KOPT-K1 (cell line): Measurements from ENCODE around the gene KLHL17.

Experiments used
- H3K27ac ChIP-seq: fragments of 200-600 bp; sonication (generic); 2 replicates; pipeline ENCODE4 v1.5.1; 2016; ENCODE audit warnings: antibody characterized with exemption, mild to moderate bottlenecking, low read depth, low read length; ENCODE audit not compliant: poor library complexity, severe bottlenecking
- H3K36me3 ChIP-seq: fragments of 200-600 bp; sonication (generic); 2 replicates; pipeline ENCODE4 v1.5.1; 2017; ENCODE audit warnings: antibody characterized with exemption, mild to moderate bottlenecking, low read length, moderate library complexity; ENCODE audit not compliant: insufficient read depth
- H3K9me3 ChIP-seq: fragments of 200-600 bp; sonication (generic); 2 replicates; pipeline ENCODE4 v1.5.1; 2017; ENCODE audit warnings: antibody characterized with exemption, low read length, mild to moderate bottlenecking; ENCODE audit not compliant: insufficient read depth, poor library complexity, severe bottlenecking

KLHL17 gene

GRCh38 chr1:963746-964525 is 3.6 kb downstream of the KLHL17 start:
- no peaks in the 10 kb centered on the region for H3K36me3 ChIP-seq
- no peaks in the 10 kb centered on the region for H3K9me3 ChIP-seq
- H3K27ac ChIP-seq = no peak overlapping the region

- Histone ChIP-seq H3K9me3 (no peaks in the 10 kb centered on the region), H3K36me3 (no peaks in the 10 kb centered on the region), H3K27ac (no peak overlapping the region)
These were observed 4.5 kb downstream of the KLHL17 start for GRCh38 chr1:964691-965525.

GRCh38 chr1:965526-966134 is 5.2 kb downstream of the KLHL17 start:
- Histone ChIP-seq H3K27ac (no peak overlapping the region), H3K9me3 (no peaks in the 10 kb centered on the region)

GRCh38 chr1:966135-966703 is 5.8 kb downstream of the KLHL17 start, which contains the start of gene PLEKHN1:
Gene PLEKHN1, plus strand, starts transcription at chr1:966482. Its CDS starts 50 bp downstream, at chr1:966532.
- H3K9me3 ChIP-seq = no peaks in the 10 kb centered on the region
- H3K36me3 ChIP-seq = no peaks in the 10 kb centered on the region
- no peak within 1 kb of the TSS for H3K27ac ChIP-seq

More at GRCh38 chr1:965526-966134, 5.2 kb downstream of the KLHL17 start:
- no peaks in the 10 kb centered on the region for H3K36me3 ChIP-seq

DNA sequence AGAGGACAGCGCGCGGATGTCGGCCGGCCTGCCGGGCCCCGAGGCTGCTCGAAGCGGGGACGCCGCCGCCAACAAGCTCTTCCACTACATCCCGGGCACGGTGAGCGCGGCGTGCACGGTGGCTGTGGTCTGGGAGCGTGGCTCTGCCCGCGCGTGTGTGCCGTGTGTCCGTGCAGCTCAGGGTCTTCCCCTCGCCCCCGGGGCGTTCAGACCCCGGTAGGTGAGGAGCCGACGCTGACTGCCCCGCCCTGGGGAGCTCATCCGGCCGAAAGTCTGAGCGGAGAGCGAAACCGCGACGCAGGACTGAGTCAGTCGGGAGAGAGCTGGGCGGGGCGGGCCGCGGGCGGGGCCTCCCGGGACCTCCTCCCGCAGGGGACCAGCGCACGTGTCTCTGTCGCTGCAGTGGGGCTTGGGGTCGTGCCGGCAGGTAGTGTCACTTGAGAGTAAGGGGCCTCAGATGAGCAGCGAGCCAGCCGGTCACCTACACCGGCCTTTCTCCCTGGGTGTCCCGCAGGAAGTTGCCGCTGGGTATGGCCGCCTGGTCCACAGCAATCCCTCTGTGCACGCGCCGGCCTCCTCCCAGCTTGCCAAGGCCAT is 6.4 kb downstream of the KLHL17 start:
- H3K9me3 ChIP-seq = no peaks in the 10 kb centered on the region
- no peaks in the 10 kb centered on the region for H3K36me3 ChIP-seq
- H3K27ac ChIP-seq = no peak overlapping the region

DNA sequence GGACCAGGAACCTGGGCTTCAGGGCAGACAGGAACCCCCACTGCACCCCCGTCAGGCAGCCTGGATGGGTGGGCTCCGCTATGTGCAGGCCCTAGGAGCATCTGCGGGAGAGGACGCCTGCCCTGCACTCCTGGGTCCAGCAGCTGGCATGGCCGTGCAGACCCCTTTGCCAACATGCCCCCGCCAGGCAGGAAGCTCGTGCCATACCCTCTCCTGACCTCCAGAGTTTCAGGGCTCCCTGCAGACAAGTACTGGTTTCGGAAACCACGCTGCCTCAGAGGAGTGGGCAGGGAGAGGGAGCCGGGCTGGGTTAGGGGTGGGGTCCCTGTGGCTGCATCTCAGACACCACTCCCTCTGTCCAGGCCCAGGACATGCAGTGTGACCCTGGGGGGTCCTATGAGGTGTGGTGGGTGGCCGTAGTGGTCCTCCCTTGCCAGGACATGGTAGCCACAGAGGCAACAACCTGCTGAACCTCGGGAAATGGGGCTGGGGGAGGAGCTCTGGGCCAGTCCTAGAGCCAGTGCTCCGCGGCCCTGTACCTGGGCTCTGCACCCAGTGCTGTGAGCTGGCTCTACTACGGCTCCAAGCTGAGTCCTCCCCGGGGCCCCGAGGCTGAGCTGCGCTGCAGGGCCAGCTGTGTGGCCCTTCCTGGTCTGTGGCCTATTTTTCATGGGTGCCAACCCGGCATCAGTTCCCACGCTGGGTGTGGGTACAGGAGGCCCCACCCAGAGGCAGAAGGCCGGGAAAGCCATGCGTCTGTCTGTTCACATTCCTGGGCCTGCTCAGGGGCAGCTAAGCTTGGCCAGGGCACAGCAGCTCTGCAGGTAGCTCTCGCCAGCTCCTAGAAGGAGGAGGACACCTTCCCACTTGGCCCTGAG is 7.3 kb downstream of the KLHL17 start:
- H3K36me3 ChIP-seq = no peaks in the 10 kb centered on the region
- no peak overlapping the region for H3K27ac ChIP-seq
- no peaks in the 10 kb centered on the region for H3K9me3 ChIP-seq

GRCh38 chr1:969260-969855 is 9.0 kb downstream of the KLHL17 start:
- Histone ChIP-seq H3K36me3 (no peaks in the 10 kb centered on the region), H3K9me3 (no peaks in the 10 kb centered on the region), H3K27ac (no peak overlapping the region)

DNA sequence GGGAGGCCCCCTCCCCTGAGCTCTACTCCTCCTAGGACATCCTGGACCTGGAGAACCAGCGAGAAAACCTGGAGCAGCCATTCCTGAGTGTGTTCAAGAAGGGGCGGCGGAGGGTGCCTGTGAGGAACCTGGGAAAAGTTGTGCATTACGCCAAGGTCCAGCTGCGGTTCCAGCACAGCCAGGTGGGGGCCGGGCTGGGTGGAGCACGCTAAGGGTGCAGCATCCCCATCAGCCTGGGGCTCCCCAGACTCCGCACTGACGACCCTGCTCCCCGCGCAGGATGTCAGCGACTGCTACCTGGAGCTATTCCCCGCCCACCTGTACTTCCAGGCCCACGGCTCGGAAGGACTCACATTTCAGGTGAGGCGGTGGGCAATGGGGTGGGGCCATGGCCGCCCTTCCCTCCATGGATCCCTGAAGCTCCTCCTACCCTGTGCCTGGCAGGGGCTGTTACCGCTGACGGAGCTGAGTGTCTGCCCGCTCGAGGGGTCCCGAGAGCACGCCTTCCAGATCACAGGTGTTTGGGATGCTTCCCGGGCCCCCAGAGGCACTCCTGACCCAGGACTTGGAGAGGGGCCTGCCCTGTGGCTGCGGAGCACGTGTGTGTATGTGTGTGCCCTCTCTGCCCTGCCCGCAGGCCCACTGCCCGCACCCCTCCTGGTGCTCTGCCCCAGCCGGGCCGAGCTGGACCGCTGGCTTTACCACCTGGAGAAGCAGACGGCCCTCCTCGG is 10.0 kb downstream of the KLHL17 start:
- H3K36me3 ChIP-seq = no peaks in the 10 kb centered on the region
- no peaks in the 10 kb centered on the region for H3K9me3 ChIP-seq
- no peak overlapping the region for H3K27ac ChIP-seq

- no peaks in the 10 kb centered on the region for H3K36me3 ChIP-seq
- H3K9me3 ChIP-seq = no peaks in the 10 kb centered on the region
- H3K27ac ChIP-seq = no peak overlapping the region
These were observed 10.8 kb downstream of the KLHL17 start for GRCh38 chr1:970973-971730.

DNA sequence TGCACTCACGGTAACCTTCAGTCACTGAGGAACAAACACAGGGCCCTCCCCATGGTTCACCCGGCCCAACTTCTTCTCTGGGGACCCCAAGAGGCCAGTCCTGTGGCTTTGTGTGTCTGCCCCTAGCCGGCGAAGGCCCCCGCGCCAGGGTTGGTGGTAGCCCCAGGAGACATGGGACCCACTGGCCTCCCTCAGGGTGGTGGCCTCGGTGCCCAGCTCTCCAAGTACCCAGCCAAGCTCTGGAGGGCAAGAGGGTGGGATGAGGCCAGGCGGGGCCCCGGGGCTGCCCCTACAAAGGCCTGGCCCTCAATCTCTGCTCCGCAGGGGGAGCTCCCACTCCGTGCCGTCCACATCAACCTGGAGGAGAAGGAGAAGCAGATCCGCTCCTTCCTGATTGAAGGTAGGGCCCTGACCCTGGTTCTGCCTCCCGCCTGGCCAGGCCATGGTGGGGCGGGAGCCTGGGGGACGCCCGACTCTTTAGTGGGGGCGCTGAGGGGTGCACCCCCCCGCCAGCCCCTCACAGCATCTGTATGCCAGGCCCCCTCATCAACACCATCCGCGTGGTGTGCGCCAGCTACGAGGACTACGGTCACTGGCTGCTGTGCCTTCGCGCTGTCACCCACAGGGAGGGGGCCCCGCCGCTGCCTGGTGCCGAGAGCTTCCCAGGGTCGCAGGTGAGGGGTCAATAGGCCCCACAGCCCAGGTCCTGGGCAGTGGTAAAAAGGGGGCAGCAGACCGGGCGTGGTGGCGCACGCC is 11.5 kb downstream of the KLHL17 start:
- Histone ChIP-seq H3K9me3 (no peaks in the 10 kb centered on the region), H3K36me3 (no peaks in the 10 kb centered on the region), H3K27ac (no peak overlapping the region)

DNA sequence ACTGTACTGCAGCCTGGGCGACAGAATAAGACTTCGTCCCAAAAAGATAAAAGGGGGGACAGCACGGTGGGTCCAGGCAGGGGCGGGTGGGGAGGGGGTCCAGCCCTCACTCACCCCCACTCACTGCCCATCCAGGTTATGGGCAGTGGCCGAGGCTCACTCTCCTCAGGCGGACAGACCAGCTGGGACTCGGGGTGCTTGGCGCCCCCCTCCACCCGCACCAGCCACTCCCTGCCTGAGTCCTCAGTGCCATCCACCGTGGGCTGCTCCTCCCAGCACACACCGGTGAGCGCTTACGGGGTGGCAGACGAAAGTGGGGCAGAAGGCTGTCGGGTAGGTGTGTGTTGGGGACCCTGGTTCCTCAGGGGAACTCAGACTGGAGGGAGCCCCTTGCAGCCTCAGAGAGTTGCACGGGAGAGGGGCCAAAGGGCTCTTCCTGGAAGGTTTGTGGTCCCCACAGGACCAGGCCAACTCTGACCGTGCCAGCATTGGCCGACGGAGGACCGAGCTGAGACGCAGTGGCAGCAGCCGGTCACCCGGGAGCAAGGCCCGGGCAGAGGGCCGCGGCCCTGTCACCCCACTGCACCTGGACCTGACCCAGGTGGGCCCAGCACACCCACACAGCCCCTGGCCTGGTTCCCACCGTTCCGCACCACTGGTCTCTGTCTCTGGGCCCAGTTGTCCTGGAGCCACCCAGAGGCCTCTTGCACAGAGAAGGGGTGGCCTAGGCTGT is 12.5 kb downstream of the KLHL17 start:
- Histone ChIP-seq H3K9me3 (no peaks in the 10 kb centered on the region), H3K27ac (no peak overlapping the region), H3K36me3 (no peaks in the 10 kb centered on the region)
